ENCODE results near the gene TCF12.
"Not testable (repeated sequence)": the region's sequence is repeated elsewhere in the genome, so short reads cannot be mapped to it uniquely, and the experiment has no call there.

Gene TCF12

GRCh38 chr15:57147621-57148020 is 229.2 kb downstream of the TCF12 start:
- no peak for DNase-seq

DNA sequence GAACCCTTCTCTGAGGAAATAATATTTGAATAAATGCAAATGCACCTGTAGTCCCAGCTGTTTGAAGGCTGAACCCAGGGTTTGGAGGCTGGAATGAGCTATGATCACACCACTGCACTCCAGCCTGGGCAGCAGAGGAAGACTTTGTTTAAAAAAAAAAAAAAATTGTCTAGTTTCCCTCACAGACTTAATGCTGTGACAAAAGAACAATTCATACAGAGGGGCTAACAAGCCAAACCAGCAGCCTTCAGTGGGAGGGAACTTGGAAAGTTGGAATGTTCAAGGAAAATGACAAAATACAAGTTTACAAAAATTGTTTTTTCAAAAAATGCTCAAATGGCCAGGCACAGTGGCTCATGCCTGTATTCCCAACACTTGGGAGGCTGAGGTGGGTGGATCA is 229.8 kb downstream of the TCF12 start:
- DNase-seq, result no peak

DNA sequence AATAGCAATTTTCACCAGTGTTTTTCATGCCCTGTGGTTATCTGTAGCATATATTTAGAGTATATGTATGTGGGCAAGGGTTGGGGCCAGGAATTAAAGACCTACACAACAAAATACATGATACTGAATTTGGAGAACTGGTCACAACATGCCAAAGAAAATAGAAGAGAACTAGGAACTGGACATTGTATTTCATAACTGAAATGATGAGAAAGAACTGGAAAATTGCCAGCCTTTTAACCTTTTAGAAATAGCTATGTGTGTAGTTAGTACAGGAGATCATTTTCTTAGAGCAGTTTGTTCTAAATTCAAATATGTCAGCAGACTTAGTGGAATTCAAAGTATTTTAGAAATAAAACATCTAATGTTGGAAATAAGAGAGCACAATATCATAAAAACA is 230.8 kb downstream of the TCF12 start:
- DNase-seq, result no peak

DNA sequence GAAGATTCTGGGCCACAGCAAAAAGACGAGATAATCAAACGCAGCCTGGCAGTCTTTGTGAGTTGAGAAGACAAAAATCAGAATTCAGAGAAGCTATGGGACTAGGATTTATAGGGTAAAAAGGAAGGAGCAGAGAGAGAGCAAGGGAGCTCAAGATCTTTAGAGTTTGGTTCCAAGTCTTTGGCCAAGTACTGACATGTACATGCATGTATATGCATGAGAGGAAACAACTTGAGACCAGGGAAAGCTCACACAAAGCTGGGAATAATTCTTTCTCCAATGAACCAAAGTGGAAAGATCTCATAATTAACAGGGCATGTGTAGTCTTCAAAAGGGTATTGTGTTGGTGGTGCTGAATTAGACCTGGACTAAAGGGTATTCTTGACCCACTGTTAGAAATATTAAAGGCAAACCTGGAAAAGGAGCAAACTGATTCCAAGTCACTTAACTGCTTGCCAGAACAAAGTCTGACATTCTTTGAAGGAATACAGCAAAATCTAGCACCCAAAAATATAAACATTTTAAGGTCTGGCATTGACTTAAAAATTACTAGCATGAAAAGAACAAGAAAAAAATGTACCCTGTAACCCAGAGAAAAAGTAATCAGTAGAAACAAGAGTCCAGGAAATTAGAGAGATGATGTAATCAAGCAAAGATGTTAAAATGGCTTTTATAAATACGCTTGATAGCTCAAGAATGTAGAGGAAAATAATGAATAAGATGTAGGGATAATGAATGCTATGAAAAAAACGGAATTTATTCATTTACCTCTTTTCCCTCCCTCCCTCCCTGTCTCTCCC is 231.8 kb downstream of the TCF12 start:
- no peak for DNase-seq

GRCh38 chr15:57150866-57151203 is 232.4 kb downstream of the TCF12 start:
- DNase-seq, result not testable (repeated sequence)

DNA sequence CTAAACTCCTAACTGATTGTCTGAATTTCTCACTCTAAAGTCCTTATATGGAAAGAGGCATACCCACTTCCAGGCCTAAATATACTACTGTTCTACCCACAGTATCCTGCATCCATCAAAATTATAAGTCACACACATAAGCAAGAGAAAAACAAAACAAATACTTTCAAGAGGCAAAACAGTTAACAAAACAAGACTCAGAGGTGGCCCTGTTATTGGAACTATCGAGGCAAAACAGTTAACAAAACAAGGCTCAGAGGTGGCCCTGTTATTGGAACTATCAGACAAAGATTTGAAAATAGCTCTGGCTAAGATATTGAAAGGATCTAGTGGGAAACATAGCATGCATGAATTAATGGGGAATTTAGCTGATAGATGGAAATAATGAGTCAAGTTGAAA is 233.7 kb downstream of the TCF12 start:
- DNase-seq, result no peak

DNA sequence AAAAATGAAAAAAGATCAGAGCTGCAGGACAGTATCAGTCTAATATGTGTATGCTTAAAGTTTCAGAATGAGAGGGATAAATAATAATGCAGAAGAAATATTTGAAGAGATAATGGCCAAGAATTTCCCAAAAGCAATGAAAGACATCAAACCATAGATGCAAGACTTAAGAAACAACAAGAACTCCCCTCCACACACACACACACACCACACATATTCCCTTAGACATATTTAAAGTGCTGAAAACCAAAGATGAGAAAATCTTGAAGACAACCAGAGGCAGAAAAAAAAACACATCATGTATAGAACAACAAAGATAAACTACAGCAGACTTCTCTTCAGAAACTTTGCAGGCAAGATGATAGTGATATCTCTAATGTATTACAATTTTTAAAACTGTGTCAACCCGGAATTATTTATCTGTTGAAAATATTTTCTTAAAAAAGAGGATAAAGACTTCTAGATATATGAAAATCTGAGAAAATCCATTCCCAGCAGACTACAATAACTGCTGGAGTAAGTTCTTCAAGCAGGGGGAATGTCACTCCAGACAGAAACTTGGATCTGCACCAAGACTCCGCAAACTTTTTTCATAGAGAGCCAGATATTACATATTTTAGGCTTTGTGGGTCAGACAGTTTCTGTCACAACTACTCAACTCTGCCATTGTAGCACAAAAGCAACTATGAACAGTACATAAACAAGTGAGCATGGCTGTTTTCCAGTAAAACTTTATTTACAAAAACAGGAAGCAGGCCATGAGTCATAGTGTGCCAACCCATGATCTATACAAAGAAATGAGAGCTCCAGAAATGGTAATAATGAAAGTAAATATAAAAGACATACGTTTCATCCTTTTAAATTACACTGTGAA is 234.5 kb downstream of the TCF12 start:
- no peak for DNase-seq

DNA sequence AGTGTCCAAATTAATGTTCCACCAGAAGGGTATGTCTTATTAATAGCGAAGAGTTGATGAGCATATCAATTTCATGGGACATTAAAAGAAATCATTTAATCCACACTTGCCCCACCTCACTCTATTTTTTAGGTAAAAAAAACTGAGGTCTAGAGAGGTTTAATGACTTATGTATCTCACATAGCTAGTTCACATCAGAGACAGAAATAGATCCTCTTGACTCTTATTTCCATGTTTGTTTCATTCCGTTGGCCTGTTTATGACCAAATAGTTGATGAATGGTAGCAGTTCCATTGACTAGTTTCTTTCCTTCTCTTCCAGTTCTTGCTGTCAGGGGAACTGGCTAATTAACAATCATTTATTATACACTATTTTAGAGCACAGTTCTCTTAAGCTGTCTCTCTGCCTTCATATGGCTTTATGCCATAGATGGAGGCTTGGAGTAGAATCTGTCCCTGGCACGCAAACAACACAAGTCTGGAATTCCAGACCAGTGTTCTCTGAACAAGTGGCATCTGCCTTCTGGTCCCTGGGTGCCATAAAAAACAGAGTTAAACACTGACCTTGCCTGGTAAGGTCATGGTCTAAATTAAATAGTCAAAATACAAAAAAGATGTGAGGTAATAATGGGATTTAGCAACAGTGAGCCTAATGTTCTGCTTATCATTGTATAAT is 237.9 kb downstream of the TCF12 start:
- no peak for DNase-seq

DNA sequence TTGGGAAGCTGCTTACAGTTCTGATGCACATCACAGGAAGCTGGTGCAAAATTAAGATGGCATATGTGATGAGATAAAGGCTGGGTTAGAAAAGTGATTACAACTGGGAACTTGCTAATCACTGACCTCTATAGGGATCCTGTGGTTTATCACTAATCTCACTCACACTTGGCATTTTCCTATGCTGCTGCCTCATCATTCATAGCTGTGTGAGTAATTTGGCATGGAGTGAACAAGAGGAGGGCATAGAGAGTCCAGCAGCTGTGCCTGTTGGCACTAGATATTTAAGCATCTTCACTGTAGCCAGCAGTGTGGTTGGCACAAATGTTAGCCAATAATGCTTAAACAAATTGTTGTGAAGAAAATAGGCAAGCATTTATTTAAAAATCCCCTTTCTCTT is 240.1 kb downstream of the TCF12 start:
- no peak for DNase-seq

GRCh38 chr15:57158997-57159668 is 240.7 kb downstream of the TCF12 start:
- DNase-seq, result no peak

GRCh38 chr15:57159767-57160166 is 241.3 kb downstream of the TCF12 start:
- no peak for DNase-seq

GRCh38 chr15:57160823-57161560 is 242.5 kb downstream of the TCF12 start:
- DNase-seq, result no peak

GRCh38 chr15:57164251-57164650 is 245.8 kb downstream of the TCF12 start:
- not testable (repeated sequence) for DNase-seq

DNA sequence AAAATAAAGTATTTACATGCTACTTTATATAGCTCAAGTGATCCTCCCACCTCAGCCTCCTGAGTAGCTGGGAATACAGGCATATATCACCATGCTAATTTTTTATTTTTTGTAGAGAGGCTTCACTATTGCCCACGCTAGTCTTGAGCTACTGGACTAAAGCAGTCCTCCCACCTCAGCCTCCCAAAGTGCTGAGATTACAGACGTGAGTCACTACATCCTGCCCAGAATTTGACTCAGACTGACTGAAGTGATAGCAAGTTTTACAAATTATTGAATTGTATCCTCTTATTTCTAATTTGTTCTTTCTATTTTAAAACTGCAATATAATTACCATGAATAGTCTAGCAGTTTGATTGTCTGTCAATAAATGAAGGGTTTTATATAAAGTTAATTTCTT is 247.5 kb downstream of the TCF12 start:
- no peak for DNase-seq

DNA sequence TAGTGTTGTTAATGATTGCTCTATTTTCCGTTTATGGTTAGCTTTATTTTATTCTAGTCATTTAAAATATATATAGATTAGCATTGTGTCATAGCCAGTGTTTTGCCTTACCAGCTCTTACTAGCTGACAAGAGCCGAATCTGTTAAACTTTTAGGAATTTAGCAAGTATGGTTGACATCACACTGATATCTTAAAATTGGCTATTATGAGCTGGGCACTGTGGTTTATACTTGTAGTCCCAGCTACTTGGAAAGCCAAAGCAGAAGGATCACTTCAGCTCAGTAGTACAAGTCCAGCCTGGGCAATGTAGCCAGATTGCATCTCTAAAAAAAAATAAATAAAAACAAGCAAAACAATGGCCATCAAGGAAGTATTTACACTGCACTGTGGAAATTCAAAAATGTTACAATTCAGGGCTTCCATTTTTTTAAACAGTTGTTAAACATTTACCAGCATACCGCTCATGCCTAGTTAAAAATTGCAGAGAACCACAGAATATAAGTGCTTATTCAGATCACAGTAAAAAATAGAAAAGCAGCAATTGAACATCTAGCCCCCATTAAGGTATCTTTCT is 249.5 kb downstream of the TCF12 start:
- no peak for DNase-seq

- no peak for DNase-seq
These were observed 251.2 kb downstream of the TCF12 start for GRCh38 chr15:57169643-57170042.

- no peak for DNase-seq
These were observed 253.0 kb downstream of the TCF12 start for GRCh38 chr15:57171426-57171825.

DNA sequence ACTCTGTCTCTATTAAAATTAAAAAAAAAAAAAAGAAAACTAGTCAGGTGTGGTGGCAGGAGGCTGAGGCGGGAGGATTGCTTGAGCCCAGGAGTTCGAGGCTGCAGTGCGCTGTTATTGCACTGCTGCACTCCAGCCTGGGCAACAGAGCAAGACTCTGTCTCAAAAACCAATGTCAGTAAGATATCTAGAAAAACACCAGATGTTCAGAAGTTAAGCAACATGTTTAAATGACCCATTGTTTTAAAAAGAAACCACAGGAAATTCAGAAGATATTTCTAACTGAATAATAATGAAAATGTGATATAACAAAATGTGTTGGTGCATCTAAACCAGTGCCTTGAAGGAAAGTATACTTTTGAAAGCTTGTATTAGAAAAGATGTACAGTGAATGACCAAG is 254.5 kb downstream of the TCF12 start:
- DNase-seq, result no peak

DNA sequence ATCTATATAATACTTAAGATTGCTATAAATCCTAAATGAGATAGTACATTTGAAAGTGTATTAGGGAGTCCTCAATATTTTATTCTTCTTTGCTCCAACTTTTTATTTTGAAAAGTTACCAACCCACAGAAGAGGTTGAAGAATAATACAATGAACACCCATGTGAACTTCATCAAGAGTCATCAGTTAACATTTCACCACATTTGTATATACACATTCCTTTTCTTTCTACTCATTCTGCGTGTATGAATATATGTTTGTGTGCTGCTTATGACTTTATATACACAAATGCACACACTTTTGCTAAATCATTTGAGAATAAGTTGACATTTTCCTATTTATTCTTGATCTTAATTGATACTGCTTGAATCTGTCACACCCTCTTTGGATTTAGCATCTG is 264.6 kb downstream of the TCF12 start:
- DNase-seq, result no peak

- no peak for DNase-seq
These were observed 265.3 kb downstream of the TCF12 start for GRCh38 chr15:57183614-57184344.

- no peak for DNase-seq
These were observed 266.1 kb downstream of the TCF12 start for GRCh38 chr15:57184502-57184901.

Data from stimulated activated CD4-positive, alpha-beta T cell treated with anti-CD3 and anti-CD28 coated beads, Interleukin-4, amount 100 ng/mL, for 1 hour (primary cell).